GM23248 (cell line): ENCODE results near the gene APC2. TPM values are rescaled to one million over a fixed set of nuclear protein-coding genes. Genes with fewer than 3 reads are reported as not detected.
"Not testable (repeated sequence)": the region's sequence is repeated elsewhere in the genome, so short reads cannot be mapped to it uniquely, and the experiment has no call there.

ENCODE experiments used
- DNase-seq: peaks from one replicate; pipeline ENCODE4 v3.0.0-alpha.2; 2015
- H2AFZ ChIP-seq: fragments of 200-600 bp; sonication (generic); 2 replicates; pipeline ENCODE4 v1.6.1; 2016; ENCODE audit warnings: antibody characterized with exemption
- H3F3A ChIP-seq: fragments of 200-600 bp; sonication (generic); 2 replicates; pipeline ENCODE4 v1.6.1; 2016; ENCODE audit warnings: mild to moderate bottlenecking, antibody characterized with exemption, mixed run types; ENCODE audit not compliant: insufficient read depth
- H3K27ac ChIP-seq: fragments of 200-600 bp; sonication (generic); 2 replicates; pipeline ENCODE4 v1.5.1; 2016; ENCODE audit warnings: mild to moderate bottlenecking
- H3K27me3 ChIP-seq: fragments of 200-600 bp; sonication (generic); replicated peaks from 2 replicates; pipeline ENCODE4 v1.6.1; 2016; ENCODE audit warnings: mild to moderate bottlenecking; ENCODE audit not compliant: insufficient read depth
- H3K36me3 ChIP-seq: fragments of 200-600 bp; sonication (generic); 2 replicates; pipeline ENCODE4 v1.6.1; 2016; ENCODE audit warnings: low read depth, mild to moderate bottlenecking
- H3K4me1 ChIP-seq: fragments of 200-600 bp; sonication (generic); 2 replicates; pipeline ENCODE4 v1.6.1; 2016; ENCODE audit warnings: mild to moderate bottlenecking; ENCODE audit not compliant: insufficient read depth
- H3K4me2 ChIP-seq: fragments of 200-600 bp; sonication (generic); one replicate; pipeline ENCODE4 v1.6.1; 2016; ENCODE audit warnings: mild to moderate bottlenecking; ENCODE audit not compliant: unreplicated experiment
- H3K4me3 ChIP-seq: fragments of 200-600 bp; sonication (generic); 2 replicates; pipeline ENCODE4 v1.5.1; 2016; ENCODE audit warnings: mild to moderate bottlenecking
- H3K79me2 ChIP-seq: fragments of 200-600 bp; sonication (generic); 2 replicates; pipeline ENCODE4 v1.6.1; 2016; ENCODE audit warnings: mild to moderate bottlenecking; ENCODE audit not compliant: insufficient read depth
- H3K9ac ChIP-seq: fragments of 200-600 bp; sonication (generic); 2 replicates; pipeline ENCODE4 v1.6.1; 2016; ENCODE audit warnings: mild to moderate bottlenecking
- H3K9me2 ChIP-seq: fragments of 200-600 bp; sonication (generic); 2 replicates; pipeline ENCODE4 v1.6.1; 2016; ENCODE audit warnings: mixed run types, mild to moderate bottlenecking, moderate library complexity; ENCODE audit not compliant: insufficient read depth
- H3K9me3 ChIP-seq: fragments of 200-600 bp; sonication (generic); one replicate; pipeline ENCODE4 v1.6.1; 2017; ENCODE audit warnings: low read depth
- H4K20me1 ChIP-seq: fragments of 200-600 bp; sonication (generic); 2 replicates; pipeline ENCODE4 v1.6.0; 2016; ENCODE audit not compliant: insufficient read depth
- EZH2 ChIP-seq: fragments of 200-600 bp; sonication (generic); IDR thresholded peaks from 2 replicates; pipeline ENCODE4 v1.6.1; 2018; ENCODE audit warnings: antibody characterized with exemption, mild to moderate bottlenecking; ENCODE audit not compliant: insufficient read depth, poor library complexity, severe bottlenecking
- EZH2phosphoT487 ChIP-seq: fragments of 200-600 bp; sonication (generic); IDR thresholded peaks from 2 replicates; pipeline ENCODE4 v1.6.1; 2018; ENCODE audit warnings: antibody characterized with exemption, moderate library complexity, mild to moderate bottlenecking, low read depth; ENCODE audit not compliant: insufficient read depth
- WGBS, 2 experiments: methylation state at CpG; one replicate each; pipeline ENCODE4 v1.1.6; 2015 to 2017; ENCODE audit warnings: low lambda C conversion rate in 2 of 2, low coverage in 1 of 2; ENCODE audit errors: missing lambda C conversion rate in 2 of 2; 5-methylcytosine and 5-hydroxymethylcytosine counted together
- in situ Hi-C: fragments of 300-500 bp; cut with MboI; formaldehyde crosslinking; loops from 2 replicates; pipeline ENCODE4 v1.15.0; 2020
- polyA plus RNA-seq: library from polyadenylated mRNA; unstranded; fragments of >200 nt; fragmentation: Nextera tagmentation; extraction: Ambion mirVana; gene quantifications from 2 replicates; pipeline ENCODE4 v1.2.1, GENCODE V29; 2016
- total RNA-seq: library from RNA; depleted of rRNA; stranded (reverse); fragments of >200 nt; shearing (Covaris generic); gene quantifications from 2 replicates; pipeline ENCODE4 v1.2.3, GENCODE V29; 2014

The APC2 gene
- total and polyA plus RNA-seq, 2 experiments from 2014 or later: 0.10 to 0.11 TPM

GRCh38 chr19:1438933-1439354 lies 11.0 kb upstream of the APC2 start:
- DNase-seq: peak; percentile 44
- Histone ChIP-seq H3F3A (peaks cover 49% of the 10 kb centered on the region), H3K9me3 (no peaks in the 10 kb centered on the region), H3K4me2 (peak overlapping the region; percentile 86), H3K36me3 (peaks cover 38% of the 10 kb centered on the region), H3K9ac (peak overlapping the region; percentile 99), H2AFZ (no peak overlapping the region), H4K20me1 (peaks cover 10% of the 10 kb centered on the region; the same call in 1 of the 2 replicates), H3K4me1 (0 out of 2 replicates have a peak, but pooled peaks cover 5% of the 10 kb centered on the region), H3K9me2 (no peaks in the 10 kb centered on the region), H3K27me3 (no peaks in the 10 kb centered on the region), H3K4me3 (peak overlapping the region; percentile 97), H3K79me2 (peaks cover 46% of the 10 kb centered on the region), H3K27ac (peak overlapping the region; percentile 90)
- in situ Hi-C loops: no loop called here
- 1 to 5% methylated on average over 25 to 26 of the region's 26 CpGs for WGBS, 2 experiments
- TF ChIP-seq EZH2 (no peak), EZH2phosphoT487 (no peak)

GRCh38 chr19:1439525-1440417 lies 10.2 kb upstream of the APC2 start:
- H3K27me3 ChIP-seq, H3K27ac ChIP-seq, H3K9me2 ChIP-seq, H3K9me3 ChIP-seq, H4K20me1 ChIP-seq, H3K4me1 ChIP-seq, in situ Hi-C loops, H2AFZ ChIP-seq: not testable (repeated sequence)
- H3K36me3 ChIP-seq: peaks cover 38% of the 10 kb centered on the region
- peak overlapping the region; percentile 99 for H3K9ac ChIP-seq
- peak; percentile 50 for DNase-seq
- peak overlapping the region; percentile 97 for H3K4me3 ChIP-seq
- peaks cover 46% of the 10 kb centered on the region for H3K79me2 ChIP-seq
- 82% methylated on average over 51 to 57 of the region's 57 CpGs for WGBS, 2 experiments
- peak overlapping the region; percentile 86 for H3K4me2 ChIP-seq
- peaks cover 53% of the 10 kb centered on the region for H3F3A ChIP-seq

GRCh38 chr19:1440418-1440801 lies 9.5 kb upstream of the APC2 start:
- Histone ChIP-seq H3K27ac (no peak overlapping the region), H3K36me3 (peaks cover 32% of the 10 kb centered on the region), H4K20me1 (peaks cover 10% of the 10 kb centered on the region; the same call in 1 of the 2 replicates), H2AFZ (no peak overlapping the region), H3K27me3 (no peaks in the 10 kb centered on the region), H3K9me2 (no peaks in the 10 kb centered on the region), H3K79me2 (peaks cover 45% of the 10 kb centered on the region), H3K9me3 (no peaks in the 10 kb centered on the region), H3K9ac (peak overlapping the region; percentile 99; the same call in 1 of the 2 replicates), H3K4me2 (no peak overlapping the region), H3K4me1 (0 out of 2 replicates have a peak, but pooled peaks cover 5% of the 10 kb centered on the region), H3K4me3 (no peak overlapping the region), H3F3A (peaks cover 50% of the 10 kb centered on the region)
- TF ChIP-seq EZH2phosphoT487: no peak
- no peak for TF ChIP-seq EZH2
- 83 to 89% methylated on average over 15 of the region's 15 CpGs for WGBS, 2 experiments
- in situ Hi-C loops: no loop called here
- DNase-seq: no peak

- no peak for DNase-seq
- peaks cover 28% of the 10 kb centered on the region; the same call in 1 of the 2 replicates for H3K36me3 ChIP-seq
- peaks cover 10% of the 10 kb centered on the region; the same call in 1 of the 2 replicates for H4K20me1 ChIP-seq
- WGBS, 2 experiments: 92 to 93% methylated on average over 9 of the region's 9 CpGs
- no peaks in the 10 kb centered on the region for H3K9me3 ChIP-seq
- in situ Hi-C loops: no loop called here
- no peaks in the 10 kb centered on the region for H3K9me2 ChIP-seq
- no peak overlapping the region for H3K4me3 ChIP-seq
- no peak overlapping the region for H3K4me2 ChIP-seq
- no peak overlapping the region for H3K27ac ChIP-seq
- H3K27me3 ChIP-seq: no peaks in the 10 kb centered on the region
- H3F3A ChIP-seq: peaks cover 45% of the 10 kb centered on the region
- H3K9ac ChIP-seq: no peak overlapping the region
- peaks cover 39% of the 10 kb centered on the region for H3K79me2 ChIP-seq
- TF ChIP-seq EZH2phosphoT487: no peak
- TF ChIP-seq EZH2: no peak
- H3K4me1 ChIP-seq: 0 out of 2 replicates have a peak, but pooled peaks cover 5% of the 10 kb centered on the region
- H2AFZ ChIP-seq: no peak overlapping the region
Measured at GRCh38 chr19:1441022-1441426, 8.9 kb upstream of the APC2 start.
